ENCODE data around the gene PHYHIPL. TPM values are rescaled to one million over a fixed set of nuclear protein-coding genes. Genes with fewer than 3 reads are reported as not detected.

Gene PHYHIPL
- total RNA-seq, 1 donor from 2014 or later: 0.17 TPM

- no peak for DNase-seq (ENCODE audit: low read depth)
- no peaks in the 10 kb centered on the region for H3K36me3 ChIP-seq (ENCODE audit: control insufficient read depth, insufficient read depth, low read length)
- no peak for TF ChIP-seq CTCF (IDR thresholded peaks at IDR 0.05; ENCODE audit: insufficient read depth, low read length, poor library complexity, severe bottlenecking)
- no peak overlapping the region for H3K4me3 ChIP-seq (ENCODE audit: low read depth, low read length)
- H3K27me3 ChIP-seq (ENCODE audit: control insufficient read depth, insufficient read depth, low read length): peaks cover 6% of the 10 kb centered on the region
These were observed 108.6 kb downstream of the PHYHIPL start for GRCh38 chr10:59285073-59285472.

- no peaks in the 10 kb centered on the region for H3K36me3 ChIP-seq (ENCODE audit: control insufficient read depth, insufficient read depth, low read length)
- no peak overlapping the region for H3K4me3 ChIP-seq (ENCODE audit: low read depth, low read length)
- TF ChIP-seq CTCF (IDR thresholded peaks at IDR 0.05; ENCODE audit: insufficient read depth, low read length, poor library complexity, severe bottlenecking): no peak
- no peak for DNase-seq (ENCODE audit: low read depth)
- H3K27me3 ChIP-seq (ENCODE audit: control insufficient read depth, insufficient read depth, low read length): peaks cover 6% of the 10 kb centered on the region
These were observed 109.4 kb downstream of the PHYHIPL start for GRCh38 chr10:59285848-59286247.

GRCh38 chr10:59287587-59288255 lies 111.3 kb downstream of the PHYHIPL start:
- no peak overlapping the region for H3K4me3 ChIP-seq (ENCODE audit: low read depth, low read length)
- H3K27me3 ChIP-seq (ENCODE audit: control insufficient read depth, insufficient read depth, low read length): peaks cover 6% of the 10 kb centered on the region
- DNase-seq (ENCODE audit: low read depth): no peak
- H3K36me3 ChIP-seq (ENCODE audit: control insufficient read depth, insufficient read depth, low read length): no peaks in the 10 kb centered on the region
- no peak for TF ChIP-seq CTCF (IDR thresholded peaks at IDR 0.05; ENCODE audit: insufficient read depth, low read length, poor library complexity, severe bottlenecking)

- Histone ChIP-seq H3K27me3 (ENCODE audit: control insufficient read depth, insufficient read depth, low read length) (no peaks in the 10 kb centered on the region), H3K36me3 (ENCODE audit: control insufficient read depth, insufficient read depth, low read length) (no peaks in the 10 kb centered on the region), H3K4me3 (ENCODE audit: low read depth, low read length) (no peak overlapping the region)
- no peak for TF ChIP-seq CTCF (IDR thresholded peaks at IDR 0.05; ENCODE audit: insufficient read depth, low read length, poor library complexity, severe bottlenecking)
- no peak for DNase-seq (ENCODE audit: low read depth)
These were observed 113.4 kb downstream of the PHYHIPL start for GRCh38 chr10:59289853-59290252.

GRCh38 chr10:59290448-59290847 lies 114.0 kb downstream of the PHYHIPL start:
- Histone ChIP-seq H3K4me3 (ENCODE audit: low read depth, low read length) (no peak overlapping the region), H3K27me3 (ENCODE audit: control insufficient read depth, insufficient read depth, low read length) (no peaks in the 10 kb centered on the region), H3K36me3 (ENCODE audit: control insufficient read depth, insufficient read depth, low read length) (no peaks in the 10 kb centered on the region)
- no peak for DNase-seq (ENCODE audit: low read depth)
- no peak for TF ChIP-seq CTCF (IDR thresholded peaks at IDR 0.05; ENCODE audit: insufficient read depth, low read length, poor library complexity, severe bottlenecking)

Other genes with a start within 250 kb of the PHYHIPL start
- 0.21 TPM in 1 of 2 replicates, not detected in the other for gene FAM13C, start 185.9 kb downstream of the PHYHIPL start, total RNA-seq

Data from kidney epithelial cell (primary cell).